Caco-2 (cell line): Measurements from ENCODE around the gene FOXN3. TPM values are rescaled to one million over a fixed set of nuclear protein-coding genes. Genes with fewer than 3 reads are reported as not detected.

Experiments used
- BruUV-seq: library from RNA; stranded (reverse); fragments of 400-500 nt; replicated peaks from 2 replicates; lab custom pipeline; 2021; lab: Mats Ljungman, UMichigan
- CTCF ChIA-PET: fragments of 300-600 bp; sonication (Branson Sonifier 250); formaldehyde crosslinking; loops from one replicate; lab custom pipeline; 2022; ENCODE audit warnings: antibody characterized with exemption; lab: Charles Lee
- POLR2A ChIA-PET: fragments of 300-600 bp; sonication (Branson Sonifier 250); formaldehyde crosslinking; loops from one replicate; lab custom pipeline; 2022; ENCODE audit warnings: antibody characterized with exemption; lab: Charles Lee
- DNase-seq, 2 experiments: peaks; one replicate each; pipeline versions ENCODE4 v3.0.0 to v3.0.0-alpha.2; 2020 to 2022
- H3K27me3 ChIP-seq: replicated peaks from 2 replicates; pipeline ENCODE4 v1.6.0; 2011; ENCODE audit warnings: low read length; ENCODE audit not compliant: control insufficient read depth, insufficient read depth
- H3K36me3 ChIP-seq: 2 replicates; pipeline ENCODE4 v1.5.1; 2011; ENCODE audit warnings: low read length; ENCODE audit not compliant: control insufficient read depth, insufficient read depth
- H3K4me1 ChIP-seq: fragments of 250-450 bp; sonication (Bioruptor Pico); 2 replicates; pipeline ENCODE4 v1.5.1; 2020; ENCODE audit warnings: mild to moderate bottlenecking
- H3K4me3 ChIP-seq: 2 replicates; pipeline ENCODE4 v1.5.1; 2011; ENCODE audit warnings: low read depth, mild to moderate bottlenecking, control low read depth, low read length
- H3K9me3 ChIP-seq: fragments of 250-450 bp; sonication (Bioruptor Pico); 2 replicates; pipeline ENCODE4 v1.5.1; 2020; ENCODE audit warnings: mild to moderate bottlenecking, moderate library complexity
- H3K27ac Mint-ChIP-seq: one replicate; pipeline ENCODE4 v1.8.0; 2022; ENCODE audit warnings: mixed read lengths; ENCODE audit not compliant: unreplicated experiment
- H3K27me3 Mint-ChIP-seq: one replicate; pipeline ENCODE4 v1.8.0; 2022; ENCODE audit warnings: mixed read lengths; ENCODE audit not compliant: insufficient read depth, unreplicated experiment
- H3K36me3 Mint-ChIP-seq: one replicate; pipeline ENCODE4 v1.8.0; 2022; ENCODE audit warnings: mild to moderate bottlenecking, mixed read lengths; ENCODE audit not compliant: insufficient read depth, unreplicated experiment
- H3K4me1 Mint-ChIP-seq: one replicate; pipeline ENCODE4 v1.8.0; 2022; ENCODE audit warnings: low read depth, mixed read lengths; ENCODE audit not compliant: unreplicated experiment
- H3K4me3 Mint-ChIP-seq: one replicate; pipeline ENCODE4 v1.8.0; 2022; ENCODE audit warnings: mild to moderate bottlenecking, moderate library complexity, mixed read lengths; ENCODE audit not compliant: unreplicated experiment
- H3K9me3 Mint-ChIP-seq: one replicate; pipeline ENCODE4 v1.8.0; 2022; ENCODE audit warnings: mixed read lengths; ENCODE audit not compliant: unreplicated experiment
- CTCF ChIP-seq, 2 experiments: fragments of 200-600 bp in 1 of 2; IDR thresholded peaks; 1 replicate in 1 of 2; 2 replicates in 1 of 2; pipeline versions ENCODE4 v1.5.1 to v1.8.0; 2011 to 2022; ENCODE audit warnings: antibody characterized with exemption in 1 of 2, control low read depth in 1 of 2, inconsistent platforms in 1 of 2, low read depth in 1 of 2, low read length in 1 of 2, mild to moderate bottlenecking in 1 of 2, moderate library complexity in 1 of 2; ENCODE audit not compliant: insufficient read depth in 1 of 2, severe bottlenecking in 1 of 2, unreplicated experiment in 1 of 2
- intact Hi-C: fragments of 100-400 bp; cut with micrococcal nuclease; formaldehyde crosslinking; loops from one replicate; pipeline ENCODE4 v1.10.0; 2022; ENCODE audit not compliant: unreplicated experiment
- total RNA-seq: library from RNA; stranded (reverse); gene quantifications from 2 replicates; pipeline ENCODE4 v1.2.3, GENCODE V29; 2022

Gene FOXN3
- total RNA-seq, 1 experiment from 2014 or later, result 20.6 TPM

DNA sequence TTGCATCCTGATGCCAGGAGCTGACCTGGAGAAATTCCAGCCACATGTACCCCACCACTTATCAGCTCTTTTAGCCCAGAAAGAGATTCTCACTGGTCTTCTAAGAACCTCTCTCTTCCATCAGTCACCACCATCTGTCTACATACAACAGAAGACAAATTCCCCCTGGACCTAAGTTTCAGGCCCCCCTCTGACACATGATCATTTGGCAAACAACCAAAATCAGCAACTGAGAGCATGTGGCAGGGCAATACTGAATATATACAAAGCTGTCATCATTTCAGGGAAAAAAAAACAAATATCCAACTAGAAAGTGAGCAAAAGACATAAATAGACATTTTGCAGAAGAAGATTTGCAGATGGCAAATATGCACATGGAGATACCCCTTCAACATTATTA, 180.2 kb downstream of the FOXN3 start:
- POLR2A ChIA-PET, result no interaction called here

GRCh38 chr14:89233184-89233583, 183.8 kb downstream of the FOXN3 start:
- ChIA-PET CTCF (interaction anchor here (0.5 kb wide), 1 partner anchor 1076 kb away, joined by 5 read pairs; no protein-coding TSS in a partner anchor), POLR2A (no interaction called here)
- Histone ChIP-seq H3K4me3 (no peak overlapping the region), H3K27me3 (no peaks in the 10 kb centered on the region), H3K4me1 (no peaks in the 10 kb centered on the region), H3K36me3 (no peaks in the 10 kb centered on the region), H3K9me3 (no peaks in the 10 kb centered on the region)
- H3K36me3 Mint-ChIP-seq, result no peaks in the 10 kb centered on the region
- intact Hi-C loops, result no loop called here
- no peak for DNase-seq
- H3K27me3 Mint-ChIP-seq, result no peaks in the 10 kb centered on the region
- no peak for TF ChIP-seq CTCF (IDR thresholded peaks at IDR 0.05; ENCODE audit: insufficient read depth in 1 of 2, low read depth in 1 of 2, low read length in 1 of 2, severe bottlenecking in 1 of 2, unreplicated experiment in 1 of 2)
- no peak overlapping the region for H3K27ac Mint-ChIP-seq
- H3K9me3 Mint-ChIP-seq, result no peaks in the 10 kb centered on the region
- no peak overlapping the region for H3K4me3 Mint-ChIP-seq
- H3K4me1 Mint-ChIP-seq, result no peaks in the 10 kb centered on the region
- no TSS peak for BruUV-seq

More for the DNA sequence above, 180.2 kb downstream of the FOXN3 start:
- H3K4me3 ChIP-seq, result no peak overlapping the region
- no peak overlapping the region for H3K27ac Mint-ChIP-seq
- no peaks in the 10 kb centered on the region for H3K9me3 Mint-ChIP-seq
- DNase-seq, result no peak
- no peaks in the 10 kb centered on the region for H3K4me1 Mint-ChIP-seq
- no peak for TF ChIP-seq CTCF (IDR thresholded peaks at IDR 0.05; ENCODE audit: insufficient read depth in 1 of 2, low read depth in 1 of 2, low read length in 1 of 2, severe bottlenecking in 1 of 2, unreplicated experiment in 1 of 2)
- H3K4me1 ChIP-seq, result no peaks in the 10 kb centered on the region
- no TSS peak for BruUV-seq
- intact Hi-C loops, result loop anchor here (5.0 kb wide), 1 partner anchor 210 kb away; no protein-coding TSS in a partner anchor
- no peaks in the 10 kb centered on the region for H3K27me3 Mint-ChIP-seq
- CTCF ChIA-PET, result interaction anchor here (1.2 to 1.7 kb wide), 2 partner anchors 196 to 210 kb away, joined by 3 to 9 read pairs; no protein-coding TSS in a partner anchor
- H3K36me3 Mint-ChIP-seq, result no peaks in the 10 kb centered on the region
- no peaks in the 10 kb centered on the region for H3K36me3 ChIP-seq
- H3K9me3 ChIP-seq, result no peaks in the 10 kb centered on the region
- H3K27me3 ChIP-seq, result no peaks in the 10 kb centered on the region
- H3K4me3 Mint-ChIP-seq, result no peak overlapping the region

- Histone ChIP-seq H3K4me3 (no peak overlapping the region), H3K27me3 (no peaks in the 10 kb centered on the region), H3K36me3 (no peaks in the 10 kb centered on the region), H3K4me1 (no peaks in the 10 kb centered on the region), H3K9me3 (no peaks in the 10 kb centered on the region)
- Mint-ChIP-seq H3K27me3 (no peaks in the 10 kb centered on the region), H3K4me3 (no peak overlapping the region), H3K4me1 (no peaks in the 10 kb centered on the region), H3K36me3 (no peaks in the 10 kb centered on the region), H3K9me3 (no peaks in the 10 kb centered on the region), H3K27ac (no peak overlapping the region)
- intact Hi-C loops, result no loop called here
- peak in 1 of 2 experiments; percentile 21 for DNase-seq
- ChIA-PET POLR2A (no interaction called here), CTCF (interaction anchor here (0.5 kb wide), 1 partner anchor 1077 kb away, joined by 5 read pairs; no protein-coding TSS in a partner anchor)
- BruUV-seq, result no TSS peak
- no peak for TF ChIP-seq CTCF (IDR thresholded peaks at IDR 0.05; ENCODE audit: insufficient read depth in 1 of 2, low read depth in 1 of 2, low read length in 1 of 2, severe bottlenecking in 1 of 2, unreplicated experiment in 1 of 2)
These were observed 184.6 kb downstream of the FOXN3 start for GRCh38 chr14:89232265-89233070.
